Aorta (tissue), 5 donors: ENCODE results near the gene SH3TC1. TPM values are rescaled to one million over a fixed set of nuclear protein-coding genes. Genes with fewer than 3 reads are reported as not detected.

ENCODE experiments used
- ATAC-seq: fragments of 200-7000 bp; cut with Tn5 transposase; one replicate; pipeline ENCODE4 v1.9.1; 2022; ENCODE audit warnings: moderate library complexity; ENCODE audit not compliant: low FRiP score
- DNase-seq, 2 donors: peaks; one replicate each; pipeline ENCODE4 v3.0.0-alpha.2; 2020
- H3K27ac ChIP-seq, 2 donors: one replicate each; pipeline ENCODE4 v1.5.1; 2013; ENCODE audit warnings: low read length in 2 of 2, mild to moderate bottlenecking in 2 of 2, moderate library complexity in 2 of 2, control low read depth in 1 of 2, inconsistent platforms in 1 of 2, low read depth in 1 of 2
- H3K27me3 ChIP-seq, 2 donors: one replicate each; pipeline ENCODE4 v1.6.1; 2013; ENCODE audit warnings: control low read depth in 1 of 2, low read length in 1 of 2, mild to moderate bottlenecking in 1 of 2, moderate library complexity in 1 of 2; ENCODE audit not compliant: insufficient read depth in 2 of 2, control insufficient read depth in 1 of 2
- H3K36me3 ChIP-seq, 2 donors: one replicate each; pipeline ENCODE4 v1.6.1; 2013; ENCODE audit warnings: control low read depth in 1 of 2, low read length in 1 of 2, mild to moderate bottlenecking in 1 of 2; ENCODE audit not compliant: insufficient read depth in 2 of 2, control insufficient read depth in 1 of 2
- H3K4me1 ChIP-seq, 2 donors: one replicate each; pipeline ENCODE4 v1.6.1; 2013; ENCODE audit warnings: low read length in 2 of 2, control low read depth in 1 of 2, mild to moderate bottlenecking in 1 of 2, moderate library complexity in 1 of 2; ENCODE audit not compliant: insufficient read depth in 2 of 2, control insufficient read depth in 1 of 2
- H3K4me3 ChIP-seq, 2 donors: one replicate each; pipeline ENCODE4 v1.5.1; 2013; ENCODE audit warnings: low read length in 2 of 2, control low read depth in 1 of 2, mild to moderate bottlenecking in 1 of 2
- H3K9me3 ChIP-seq: one replicate; pipeline ENCODE4 v1.6.1; 2013; ENCODE audit warnings: mild to moderate bottlenecking, low read length; ENCODE audit not compliant: control insufficient read depth
- WGBS, 2 donors: extraction: QIAGEN DNeasy Blood & Tissue Kit; methylation state at CpG; one replicate each; pipeline ENCODE4 v1.1.7; 2013; 5-methylcytosine and 5-hydroxymethylcytosine counted together
- intact Hi-C, 2 donors: fragments of 100-400 bp; cut with DNase I; formaldehyde crosslinking; loops; one replicate each; pipeline versions ENCODE4 v1.14.2 to v1.15.0; 2022
- long read RNA-seq, 2 donors: library from polyadenylated mRNA; unstranded; transcript quantifications; one replicate each; pipeline ENCODE4 v2.0.0, GENCODE V29; 2020 to 2021
- polyA plus RNA-seq, 2 donors: library from polyadenylated mRNA; stranded (reverse); fragments of 200-250 nt; gene quantifications; one replicate each; pipeline ENCODE4 v1.2.3, GENCODE V29; 2013
- total RNA-seq, 2 donors: library from RNA; stranded (reverse); fragmentation: NEBNext Ultra II Directional; extraction: Animal tissue kit (Norgen Biotek cat#: 25700); gene quantifications; one replicate each; pipeline ENCODE4 v1.2.1, GENCODE V29; 2021
- donor health status: healthy with polysubstance abuse.
- donor health status: Bipolar disorder and iron deficiency.
- donor health status: DM: no; HTN: no; CAD: no.
- donor health status: DM: no; HTN: no; CAD: no.
- donor health status: DM: yes; HTN: yes; CAD: no.

SH3TC1 gene
- total RNA-seq: 10 to 100 TPM; 34.4 to 58.9 TPM
- 1 to 10 TPM; 3.4 to 9.0 TPM for polyA plus RNA-seq
- long read RNA-seq, donor 1, full-length matches to known transcripts: 27 of 62 reads
- long read RNA-seq, donor 1, partial matches to known transcripts: 28 of 62 reads
- long read RNA-seq, donor 1, other reads (novel, unspliced or antisense): 7 of 62 reads
- long read RNA-seq, donor 2, full-length matches to known transcripts: 15 of 35 reads
- long read RNA-seq, donor 2, partial matches to known transcripts: 11 of 35 reads
- long read RNA-seq, donor 2, other reads (novel, unspliced or antisense): 9 of 35 reads

DNA sequence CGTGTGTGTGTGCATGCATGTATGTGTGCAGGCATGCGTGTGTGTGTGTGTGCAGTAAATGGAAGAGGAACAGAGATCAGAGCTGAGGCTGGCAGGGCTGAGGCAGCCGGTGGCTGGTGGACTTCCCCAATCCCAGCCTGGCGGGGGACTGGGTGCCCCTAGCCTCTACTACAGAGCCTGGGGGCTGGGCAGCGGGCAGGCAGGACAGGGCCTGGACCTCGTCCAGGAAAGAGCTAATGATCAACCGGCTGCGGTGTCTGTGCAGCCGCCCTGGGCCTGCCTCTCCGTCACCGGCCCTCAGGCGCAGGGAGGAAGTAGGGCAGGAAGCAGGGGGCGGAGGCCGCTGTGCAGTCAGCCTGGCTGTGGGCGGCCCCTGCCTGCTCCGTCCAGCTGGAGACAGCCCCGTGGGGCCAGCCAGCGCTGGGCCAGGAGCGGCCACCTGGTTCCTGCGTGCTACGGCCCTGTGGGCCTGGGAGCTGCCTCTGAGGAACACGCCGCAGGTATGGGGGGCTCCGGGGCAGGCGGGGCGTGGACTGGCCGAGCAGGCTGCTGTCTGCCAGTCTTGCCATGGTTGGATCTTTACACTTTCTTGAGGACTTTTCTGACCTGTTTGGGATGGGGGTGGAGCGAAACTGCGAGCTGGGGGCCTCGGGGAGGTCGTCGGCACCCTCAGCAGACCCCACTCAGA is at the start of gene SH3TC1:
TSS of gene SH3TC1 (plus strand) at position 385 of the 688 bp plus-strand sequence. CDS start 5,905 bp downstream, outside the sequence.
- ATAC-seq (peak; percentile 85), DNase-seq (peak; percentile 92 to 96)
- Histone ChIP-seq H3K9me3 (no peaks in the 10 kb centered on the region), H3K27me3 (no peaks in the 10 kb centered on the region), H3K4me1 (no peaks in the 10 kb centered on the region), H3K27ac (no peak within 1 kb of the TSS), H3K4me3 (no peak within 1 kb of the TSS), H3K36me3 (no peaks in the 10 kb centered on the region)
- intact Hi-C loops: no loop called here
- 17 to 21% methylated on average over 32 of the region's 32 CpGs for WGBS, 2 donors

DNA sequence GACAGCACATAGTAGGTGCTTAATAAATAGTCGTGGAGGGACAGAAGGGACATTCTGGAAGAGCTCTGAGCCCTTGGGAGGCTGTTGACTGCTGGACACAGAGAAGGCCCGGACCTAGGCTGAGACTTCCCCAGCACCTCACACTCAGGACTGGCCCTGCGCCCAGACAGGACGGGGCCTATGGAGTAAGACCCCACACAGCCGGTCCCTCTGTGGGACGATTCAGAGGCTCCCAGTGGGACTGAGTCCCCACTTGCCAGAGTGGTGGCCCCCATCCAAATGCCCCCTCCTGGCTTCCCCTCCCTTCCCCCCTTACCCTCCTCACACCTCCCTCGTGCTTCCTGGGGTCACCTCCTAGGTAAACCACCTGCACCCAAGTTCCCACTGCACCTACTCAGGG is 49.4 kb upstream of the SH3TC1 start:
- 81 to 85% methylated on average over 7 of the region's 7 CpGs for WGBS, 2 donors
- intact Hi-C loops: no loop called here
- Histone ChIP-seq H3K27me3 (no peaks in the 10 kb centered on the region), H3K36me3 (no peaks in the 10 kb centered on the region), H3K27ac (no peak overlapping the region), H3K9me3 (no peaks in the 10 kb centered on the region), H3K4me1 (no peaks in the 10 kb centered on the region), H3K4me3 (no peak overlapping the region)
- DNase-seq (peak in 1 of 2 donors; percentile 64), ATAC-seq (no peak)

- Histone ChIP-seq H3K27me3 (no peaks in the 10 kb centered on the region), H3K9me3 (no peaks in the 10 kb centered on the region), H3K36me3 (no peaks in the 10 kb centered on the region), H3K27ac (no peak overlapping the region), H3K4me3 (no peak overlapping the region), H3K4me1 (no peaks in the 10 kb centered on the region)
- 86 to 89% methylated on average over 29 of the region's 29 CpGs for WGBS, 2 donors
- no peak for ATAC-seq
- DNase-seq: peak in 1 of 2 donors; percentile 61
- intact Hi-C loops: no loop called here
Measured at GRCh38 chr4:8150152-8151090, 48.7 kb upstream of the SH3TC1 start.

DNA sequence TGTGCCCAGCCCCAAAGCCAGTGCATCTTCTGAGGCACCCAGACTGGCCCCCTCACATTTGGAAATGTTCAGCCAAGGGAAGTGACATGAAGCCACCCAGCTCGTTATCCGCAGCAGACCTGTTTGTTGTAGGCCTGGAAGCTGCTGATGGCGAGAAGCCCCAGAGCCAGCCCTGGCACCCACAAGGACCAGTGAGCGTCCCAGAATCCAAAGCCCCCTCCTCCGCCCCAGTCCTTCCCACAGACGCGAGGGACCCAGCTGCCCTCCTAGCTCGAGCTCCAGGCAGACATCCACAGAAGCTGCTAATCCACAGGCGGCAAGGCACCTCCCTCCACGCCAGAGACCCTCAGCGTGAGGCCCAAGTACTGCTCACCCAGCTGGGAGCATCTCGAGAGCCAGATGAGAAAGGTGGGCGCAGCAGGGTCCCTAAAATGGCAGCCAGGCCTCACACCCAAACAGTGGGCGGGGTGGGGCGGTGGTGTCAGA is 47.9 kb upstream of the SH3TC1 start:
- ATAC-seq (no peak), DNase-seq (peak in 1 of 2 donors; percentile 67)
- Histone ChIP-seq H3K27ac (no peak overlapping the region), H3K9me3 (no peaks in the 10 kb centered on the region), H3K36me3 (no peaks in the 10 kb centered on the region), H3K27me3 (no peaks in the 10 kb centered on the region), H3K4me1 (no peaks in the 10 kb centered on the region), H3K4me3 (no peak overlapping the region)
- intact Hi-C loops: no loop called here
- WGBS, 2 donors: 95 to 98% methylated on average over 15 of the region's 15 CpGs

DNA sequence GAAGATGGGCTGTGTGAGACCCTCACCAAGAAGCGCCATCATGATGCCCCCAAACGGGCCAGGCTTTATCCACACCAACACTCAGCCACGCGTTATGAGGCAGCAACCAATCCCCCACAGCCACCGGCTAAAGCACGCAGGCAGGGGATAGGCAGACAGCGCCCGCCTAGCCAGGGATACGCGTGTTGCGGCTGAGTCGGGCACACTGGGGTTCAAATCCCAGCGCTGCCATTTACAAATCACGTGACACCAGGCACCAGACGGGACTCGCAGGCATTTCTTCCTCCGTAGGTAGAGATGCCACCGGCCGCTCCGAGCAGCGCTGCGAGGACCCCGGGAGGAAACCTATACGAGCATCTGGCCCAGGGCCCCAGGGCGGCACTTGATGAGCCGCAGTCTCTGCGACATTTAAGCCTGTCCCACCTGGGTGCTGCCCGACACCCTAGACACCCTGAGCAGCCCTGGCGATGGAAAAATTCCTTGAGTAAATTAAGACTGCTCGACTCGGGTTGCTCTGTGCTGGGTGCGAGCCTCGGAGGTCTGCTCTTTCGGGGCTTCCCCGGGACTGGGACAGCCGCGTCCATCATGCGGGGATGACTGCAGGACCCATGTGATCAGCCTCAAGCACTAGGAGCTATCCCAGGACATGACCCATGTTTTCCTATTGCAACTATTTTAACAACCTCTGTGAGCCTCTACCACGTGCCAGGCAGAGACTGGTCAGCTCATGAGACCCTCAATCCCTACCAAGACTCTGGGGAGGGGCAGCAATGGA is 46.8 kb upstream of the SH3TC1 start:
- H3K27me3 ChIP-seq: no peaks in the 10 kb centered on the region
- DNase-seq: peak in 1 of 2 donors; percentile 71
- 91 to 92% methylated on average over 39 of the region's 39 CpGs for WGBS, 2 donors
- no peaks in the 10 kb centered on the region for H3K36me3 ChIP-seq
- no peaks in the 10 kb centered on the region for H3K9me3 ChIP-seq
- intact Hi-C loops: no loop called here
- no peak overlapping the region for H3K27ac ChIP-seq
- no peaks in the 10 kb centered on the region for H3K4me1 ChIP-seq
- no peak overlapping the region for H3K4me3 ChIP-seq
- ATAC-seq: no peak

- ATAC-seq: no peak
- Histone ChIP-seq H3K36me3 (no peaks in the 10 kb centered on the region), H3K4me3 (no peak overlapping the region), H3K4me1 (no peaks in the 10 kb centered on the region), H3K9me3 (no peaks in the 10 kb centered on the region), H3K27ac (no peak overlapping the region), H3K27me3 (no peaks in the 10 kb centered on the region)
- intact Hi-C loops: no loop called here
- DNase-seq: peak in 1 of 2 donors; percentile 58
- WGBS, 2 donors: 71 to 80% methylated on average over 6 of the region's 6 CpGs
Measured at GRCh38 chr4:8152865-8153257, 46.2 kb upstream of the SH3TC1 start.

- DNase-seq (no peak), ATAC-seq (no peak)
- intact Hi-C loops: no loop called here
- Histone ChIP-seq H3K27me3 (no peaks in the 10 kb centered on the region), H3K9me3 (no peaks in the 10 kb centered on the region), H3K4me1 (no peaks in the 10 kb centered on the region), H3K4me3 (no peak overlapping the region), H3K27ac (no peak overlapping the region), H3K36me3 (no peaks in the 10 kb centered on the region)
- WGBS, 2 donors: 86 to 93% methylated on average over 10 of the region's 10 CpGs
Measured at GRCh38 chr4:8153441-8153840, 45.6 kb upstream of the SH3TC1 start.

DNA sequence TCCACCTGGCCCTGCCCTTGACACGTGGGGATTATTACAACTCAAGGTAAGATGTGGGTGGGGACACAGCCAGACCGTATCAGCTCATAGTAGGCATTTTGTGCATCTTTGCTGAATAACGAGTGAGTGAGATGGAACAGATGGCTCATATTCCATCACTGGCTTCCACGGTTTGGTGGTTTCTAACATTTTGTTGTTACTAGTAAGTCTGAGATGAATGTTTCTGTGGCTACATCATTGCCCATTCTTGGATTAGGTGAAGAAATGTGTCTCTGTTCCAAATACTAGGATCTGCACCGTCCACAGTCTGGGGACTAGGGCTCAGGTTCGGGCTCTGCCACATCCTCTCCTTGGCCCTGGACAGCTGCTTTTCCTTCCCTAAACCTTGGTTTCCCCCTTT is 44.0 kb upstream of the SH3TC1 start:
- Histone ChIP-seq H3K4me3 (no peak overlapping the region), H3K27ac (peak overlapping the region in 1 of 2 donors; percentile 4), H3K9me3 (no peaks in the 10 kb centered on the region), H3K4me1 (no peaks in the 10 kb centered on the region), H3K27me3 (no peaks in the 10 kb centered on the region), H3K36me3 (no peaks in the 10 kb centered on the region)
- intact Hi-C loops: no loop called here
- ATAC-seq (no peak), DNase-seq (no peak)
- 25 to 28% methylated on average over 6 of the region's 6 CpGs for WGBS, 2 donors
